GM18508 (cell line): Measurements from ENCODE around the gene GRAMD4.

Source experiments
- ATAC-seq: cut with Tn5 transposase; IDR thresholded peaks from one replicate; pipeline ENCODE4 v1.9.1; 2021; ENCODE audit warnings: moderate number of reproducible peaks; ENCODE audit not compliant: insufficient read depth, unreplicated experiment

Gene GRAMD4

DNA sequence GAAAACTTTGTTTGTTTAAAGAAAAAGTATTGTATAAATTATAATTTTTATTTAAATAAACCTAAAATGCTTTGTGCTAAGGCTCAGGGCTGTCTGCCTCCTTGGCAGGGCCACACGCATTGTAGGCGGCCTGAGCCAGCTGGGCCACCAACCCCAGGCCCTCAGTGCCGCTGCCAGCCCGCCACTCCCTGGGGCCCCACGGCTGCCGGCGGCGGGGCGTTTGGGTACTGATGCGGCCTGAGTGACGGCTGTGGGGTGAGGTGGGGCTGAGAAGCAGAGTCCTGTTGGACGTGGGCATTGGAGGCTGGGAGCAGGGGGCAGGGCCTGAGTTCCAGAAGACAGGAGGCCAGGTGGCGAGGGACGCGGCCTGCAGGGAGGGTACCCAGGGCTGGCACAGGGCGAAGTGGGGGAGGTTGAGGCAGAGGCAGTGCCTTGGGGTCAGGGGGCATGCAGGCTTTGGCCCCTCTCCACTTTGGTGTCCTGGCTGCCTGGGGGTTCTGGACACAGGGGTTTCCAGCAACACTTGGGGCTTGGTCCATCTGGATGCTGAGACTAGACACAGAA, 59.6 kb downstream of the GRAMD4 start:
- ATAC-seq: no peak

DNA sequence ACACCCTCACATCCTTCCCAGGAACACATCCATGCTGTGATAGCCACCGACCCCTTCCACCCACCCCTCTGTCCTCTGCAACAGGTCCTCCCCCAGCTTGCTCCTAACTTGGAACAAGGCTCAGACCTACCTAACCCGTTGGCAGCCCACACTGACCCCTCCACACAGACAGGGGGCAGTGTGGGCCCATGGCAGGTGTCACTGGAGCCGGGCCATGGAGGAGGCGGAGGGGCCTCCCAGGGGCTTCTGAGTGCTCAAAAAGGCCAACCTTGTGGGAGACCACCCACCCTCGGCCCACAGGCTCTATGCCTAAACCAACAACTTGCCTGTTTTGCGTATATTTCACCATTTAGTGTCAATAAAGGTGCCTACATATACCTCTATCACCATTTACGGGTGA, 60.8 kb downstream of the GRAMD4 start:
- ATAC-seq: no peak

- no peak for ATAC-seq
Observed at GRCh38 chr22:46682011-46682731, 62.0 kb downstream of the GRAMD4 start.

- no peak for ATAC-seq
Observed at GRCh38 chr22:46684706-46685105, 64.5 kb downstream of the GRAMD4 start.

GRCh38 chr22:46686221-46687047, 66.2 kb downstream of the GRAMD4 start:
- no peak for ATAC-seq

GRCh38 chr22:46687048-46687444, 66.9 kb downstream of the GRAMD4 start:
- no peak for ATAC-seq

GRCh38 chr22:46687460-46687859, 67.3 kb downstream of the GRAMD4 start:
- no peak for ATAC-seq

DNA sequence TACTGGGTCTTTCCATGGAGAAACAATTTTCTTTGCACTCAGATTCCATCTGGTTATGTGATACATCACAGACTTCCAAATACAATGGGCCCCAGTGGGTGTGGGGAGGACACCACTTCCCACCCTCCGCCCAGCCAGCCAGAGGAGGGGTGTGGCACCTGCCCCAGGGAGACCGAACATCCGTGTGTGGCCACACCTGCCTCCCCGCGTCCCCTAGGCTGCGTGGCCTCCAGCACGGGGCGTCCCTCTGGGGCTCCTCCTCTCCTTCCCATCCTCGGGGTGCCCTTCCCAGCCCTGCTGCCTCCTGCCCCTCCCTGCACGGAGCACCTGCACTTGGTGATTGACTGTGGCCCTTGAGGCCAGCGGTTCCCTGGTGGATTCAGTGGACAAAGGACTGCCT, 68.8 kb downstream of the GRAMD4 start:
- no peak for ATAC-seq

- ATAC-seq: no peak
Observed at GRCh38 chr22:46690146-46690545, 70.0 kb downstream of the GRAMD4 start.

DNA sequence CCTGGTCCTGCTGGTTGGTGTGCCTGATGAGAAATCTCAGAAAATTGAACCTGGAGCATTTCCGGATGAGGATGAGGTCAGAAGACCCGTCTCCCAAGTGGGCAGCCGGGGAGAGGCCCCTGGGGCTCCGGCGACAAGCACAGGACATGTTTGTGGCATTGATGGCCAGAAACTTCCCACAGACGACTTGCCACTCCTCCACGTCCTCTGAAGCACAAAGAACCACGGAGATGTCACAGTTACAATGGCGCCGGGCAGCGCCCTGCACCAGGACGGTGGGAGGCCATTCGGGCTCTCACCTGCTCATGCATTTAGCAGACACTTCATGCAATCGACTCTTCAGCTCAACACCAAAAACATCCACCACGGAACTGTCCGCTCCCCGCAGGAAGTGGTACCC, 71.4 kb downstream of the GRAMD4 start:
- no peak for ATAC-seq

DNA sequence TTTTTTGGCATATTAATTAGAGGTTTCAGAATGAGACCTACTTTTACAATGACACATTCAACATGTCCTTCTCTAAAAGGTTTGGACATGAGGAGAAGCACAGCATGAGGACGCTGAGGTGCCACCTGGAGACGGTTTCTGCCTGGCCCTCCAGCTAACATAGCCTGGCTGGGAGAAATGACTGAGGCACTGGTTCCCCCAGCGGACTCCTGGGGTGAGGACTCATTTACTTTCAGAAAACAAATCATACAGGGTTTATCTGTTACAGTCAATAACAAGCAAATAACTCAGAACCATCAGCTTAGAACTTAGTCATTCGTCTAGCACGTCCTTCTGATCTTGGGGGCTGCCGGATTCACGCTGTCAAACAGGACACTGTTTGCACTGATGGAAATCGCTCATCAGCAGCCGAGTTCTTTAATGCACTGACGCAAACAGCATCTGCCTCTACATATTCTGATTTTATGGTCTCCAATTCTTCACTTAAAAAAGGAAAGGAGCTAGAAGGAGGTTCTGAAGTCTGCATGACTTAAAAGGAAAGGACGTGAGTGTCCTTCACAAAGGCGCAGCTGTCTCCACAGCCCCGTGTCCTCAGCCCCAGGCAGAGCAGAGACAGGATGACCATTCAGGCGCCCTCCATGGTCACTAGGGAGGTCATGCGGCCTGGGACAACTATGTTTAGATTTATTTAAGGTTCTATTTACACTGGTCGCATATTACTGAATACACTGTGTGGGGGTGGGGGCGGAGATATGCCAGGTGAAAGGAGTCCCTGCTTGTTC, 73.6 kb downstream of the GRAMD4 start:
- ATAC-seq: no peak

DNA sequence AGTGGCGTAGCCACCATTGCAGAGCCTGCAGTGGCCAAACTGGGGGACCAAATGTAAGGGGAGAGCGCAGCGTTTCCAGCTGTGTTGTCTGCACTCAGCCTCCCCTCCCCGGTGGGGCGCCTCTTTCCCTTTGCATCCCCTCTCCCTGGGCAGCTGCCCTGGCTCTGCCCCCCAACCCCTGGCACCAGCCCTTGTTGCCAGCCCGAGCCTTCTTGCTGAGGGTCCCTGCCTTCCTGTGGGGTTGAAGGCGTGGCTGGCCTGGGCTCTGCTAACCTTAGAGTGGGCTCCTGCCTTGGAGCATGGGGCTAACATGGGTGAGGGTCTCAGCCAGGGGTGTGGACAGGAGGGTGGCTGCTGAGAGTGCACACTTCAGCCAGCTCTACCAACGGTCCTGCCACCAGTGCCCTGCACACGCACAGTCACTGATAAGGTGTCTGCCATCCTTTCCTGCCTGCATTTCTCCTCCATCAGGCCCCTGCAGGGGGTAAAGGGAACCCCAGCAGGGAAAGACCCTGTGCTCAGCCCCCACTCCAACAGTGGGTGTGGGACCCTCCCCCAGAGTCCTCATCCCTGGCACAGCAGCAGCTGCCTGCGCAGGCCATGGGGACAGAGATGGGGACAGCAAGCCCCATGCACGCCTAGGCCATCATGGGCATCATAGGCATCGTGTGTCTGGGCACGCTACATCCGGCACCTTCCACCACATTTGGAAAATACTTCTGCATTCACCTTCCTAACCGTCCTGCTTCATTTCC, 74.4 kb downstream of the GRAMD4 start:
- ATAC-seq: no peak

GRCh38 chr22:46695346-46696228, 75.4 kb downstream of the GRAMD4 start:
- ATAC-seq: no peak

DNA sequence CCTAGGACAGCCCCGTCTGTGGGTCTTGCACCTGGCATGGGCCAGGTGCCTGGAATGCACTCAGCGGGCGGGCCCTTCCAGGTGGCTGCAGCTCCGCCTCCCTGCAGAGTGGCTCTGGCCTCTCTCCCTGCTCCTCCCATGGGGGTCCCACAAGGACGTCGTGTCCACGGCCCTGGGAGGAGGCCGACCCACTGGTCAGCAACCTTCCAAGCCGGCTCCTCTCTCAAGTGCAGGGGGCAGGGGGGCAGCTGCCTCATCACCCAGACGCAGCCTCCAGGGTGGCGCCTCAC, 76.0 kb downstream of the GRAMD4 start:
- ATAC-seq: no peak

DNA sequence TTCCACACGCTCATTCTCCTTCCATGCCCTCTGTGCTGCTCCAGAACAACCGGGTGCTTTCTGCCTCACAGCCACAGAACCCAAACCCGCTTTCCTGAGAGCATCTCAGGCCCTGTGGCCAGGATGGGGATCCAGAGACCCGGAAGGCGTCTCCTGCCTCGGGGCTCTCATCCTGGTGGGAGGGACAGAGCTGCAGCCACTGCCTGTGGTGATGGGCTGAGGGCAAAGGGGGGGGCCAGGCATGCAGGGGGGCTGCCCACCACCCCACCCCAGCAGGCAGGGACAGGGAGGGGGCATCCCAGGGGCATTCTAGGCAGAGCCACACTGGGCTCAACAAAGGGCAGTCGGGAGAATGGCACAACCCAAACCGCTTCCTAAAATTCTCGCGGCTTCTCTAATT, 76.4 kb downstream of the GRAMD4 start:
- no peak for ATAC-seq

DNA sequence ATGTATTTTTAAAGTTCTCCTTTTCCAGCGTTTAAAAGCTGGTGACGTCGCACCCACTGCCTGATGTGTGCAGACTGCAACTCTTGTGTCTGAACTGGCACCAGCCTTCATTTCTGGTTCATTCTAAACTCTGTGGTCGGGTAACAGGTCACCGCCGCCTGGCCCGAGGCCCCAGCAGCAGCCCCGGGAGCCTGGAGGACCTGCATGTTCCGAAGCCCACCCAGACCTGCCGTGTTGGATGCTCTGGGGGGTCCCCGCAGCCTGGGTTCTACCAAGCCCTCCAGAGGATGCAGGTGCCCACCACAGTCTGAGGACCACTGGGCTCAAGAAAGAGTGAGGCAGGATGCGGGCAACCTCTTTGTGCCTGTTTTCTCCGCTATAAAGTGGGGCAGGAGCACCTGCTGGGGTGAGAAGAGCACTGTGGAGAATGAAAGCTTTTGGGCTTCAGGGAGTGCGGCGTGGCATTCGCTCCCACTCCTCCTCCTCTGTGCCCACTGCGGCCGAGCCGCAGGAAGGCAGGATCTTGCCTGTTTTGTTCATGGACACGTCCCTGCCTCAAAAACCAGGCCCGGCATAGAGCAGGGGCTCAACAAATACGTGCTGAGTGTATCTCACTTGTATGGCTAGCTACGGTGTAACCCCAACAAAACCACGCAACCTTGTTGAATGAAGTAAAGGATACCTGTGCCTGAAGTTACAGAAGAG, 77.8 kb downstream of the GRAMD4 start:
- ATAC-seq: no peak

GRCh38 chr22:46699091-46699490, 78.9 kb downstream of the GRAMD4 start:
- no peak for ATAC-seq

GRCh38 chr22:46701262-46701661, 81.1 kb downstream of the GRAMD4 start:
- no peak for ATAC-seq
